ENCODE data around the gene NPAS4.
"Not testable (repeated sequence)": the region's sequence is repeated elsewhere in the genome, so short reads cannot be mapped to it uniquely, and the experiment has no call there.

NPAS4 gene

DNA sequence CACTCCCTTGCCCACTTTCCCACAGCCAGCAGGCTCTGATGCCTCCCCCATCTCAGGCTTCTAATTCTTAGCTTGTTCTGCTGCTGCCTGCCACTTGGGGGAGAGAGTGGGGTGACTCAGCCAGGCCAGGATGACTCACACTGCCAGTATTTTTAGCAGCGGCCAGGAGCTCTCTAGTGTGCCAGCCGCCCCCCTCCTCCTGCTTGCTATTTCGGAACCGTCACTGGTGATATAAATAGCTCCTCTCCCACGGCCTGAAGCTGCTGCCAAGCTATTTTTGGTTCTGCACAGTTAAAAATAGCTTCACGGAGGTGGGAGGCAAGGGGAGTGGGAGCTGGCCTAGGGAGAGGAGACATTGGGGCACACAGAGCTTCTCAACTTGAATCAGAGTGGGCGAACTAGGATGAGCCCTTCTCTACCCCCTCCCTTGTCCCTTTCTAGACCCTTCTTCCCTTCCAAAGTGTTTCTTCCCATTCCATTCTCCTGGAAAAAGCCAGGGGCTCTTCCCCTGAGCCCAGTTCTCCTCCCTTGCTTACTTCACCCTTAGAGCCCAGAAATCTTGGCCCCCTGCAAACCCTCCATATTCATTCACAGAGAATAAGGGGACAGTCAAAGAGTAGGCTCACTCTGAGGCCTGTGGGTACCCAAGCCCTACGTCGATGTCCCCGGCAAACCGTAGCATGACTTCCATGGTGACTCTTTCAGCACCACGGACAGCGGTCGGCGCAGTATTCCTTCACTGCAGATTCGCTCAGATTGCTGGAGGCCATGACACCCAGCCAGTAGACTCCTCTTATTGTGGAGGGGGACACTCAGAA, 2.5 kb upstream of the NPAS4 start:
- peak; percentile 77 for DNase-seq

DNA sequence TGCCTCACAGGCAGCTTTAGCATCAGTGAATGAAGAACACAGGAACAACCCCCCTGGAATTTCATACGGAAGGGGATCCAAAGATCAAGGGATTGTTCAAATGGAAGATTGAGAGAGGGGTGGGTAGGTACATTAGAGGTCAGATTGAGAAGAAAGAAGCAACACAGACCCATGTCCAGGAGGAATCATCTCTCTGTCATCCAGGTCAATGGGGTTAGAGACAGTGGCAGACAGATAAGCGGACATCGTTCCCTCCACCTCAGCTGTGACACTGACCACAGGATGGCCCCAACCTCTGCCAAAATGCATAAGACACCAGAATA, 1.9 kb upstream of the NPAS4 start:
- DNase-seq = no peak

DNA sequence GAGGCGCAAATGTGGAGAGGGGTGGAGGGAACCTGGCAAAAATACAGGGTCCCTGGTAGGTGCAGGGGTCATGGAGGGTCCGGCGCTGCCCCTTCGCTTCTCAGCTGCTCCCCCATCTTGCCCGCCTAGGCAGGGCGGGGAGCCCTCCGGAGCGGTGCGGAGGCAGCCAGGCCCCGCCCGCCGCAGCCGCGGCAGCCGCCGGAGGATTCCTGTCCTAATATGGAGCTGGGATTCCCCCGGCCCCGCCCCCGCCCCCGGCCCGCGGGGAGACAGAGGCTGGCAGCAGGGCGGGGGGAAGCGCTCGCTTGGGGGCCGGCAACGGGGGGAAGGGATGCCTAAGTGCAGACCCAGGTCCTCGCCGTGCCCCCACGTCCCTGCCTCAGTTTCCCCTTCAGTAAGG, 1.0 kb upstream of the NPAS4 start:
- DNase-seq = no peak

DNA sequence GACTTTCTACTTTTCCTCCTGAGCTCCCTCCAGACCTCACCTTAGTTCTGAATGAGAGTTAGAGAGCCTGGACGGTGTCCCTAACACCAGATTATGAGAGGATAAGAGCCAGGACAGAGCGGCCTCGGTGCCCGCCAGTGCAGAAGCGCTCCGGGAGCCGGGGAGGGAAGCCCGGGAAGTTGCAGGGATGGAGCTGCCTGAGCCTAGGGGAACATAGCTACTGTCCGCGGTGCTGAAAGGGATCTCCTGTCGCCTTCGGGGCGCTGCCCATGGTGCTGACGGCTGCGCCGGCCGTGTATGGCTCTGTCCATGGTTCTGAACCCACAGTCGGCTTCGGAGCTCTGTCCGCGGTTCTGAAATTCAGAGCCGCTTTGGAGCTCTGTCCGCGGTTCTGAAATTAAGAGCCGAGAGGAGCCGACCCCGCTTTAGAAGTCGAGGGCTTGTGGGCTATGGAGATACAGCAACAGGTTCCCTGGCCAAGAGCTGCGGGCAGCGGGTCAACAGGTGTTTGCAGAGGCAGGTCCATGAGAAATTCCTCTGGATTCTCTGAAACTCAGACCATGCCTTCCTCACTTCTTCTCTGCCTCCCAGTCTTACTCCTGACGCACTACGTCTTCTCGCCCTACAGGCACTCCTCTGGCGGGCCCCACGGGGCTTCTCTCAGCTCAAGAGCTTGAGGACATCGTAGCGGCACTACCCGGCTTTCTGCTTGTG, 814 bp downstream of the NPAS4 start:
- DNase-seq = peak; percentile 89

DNA sequence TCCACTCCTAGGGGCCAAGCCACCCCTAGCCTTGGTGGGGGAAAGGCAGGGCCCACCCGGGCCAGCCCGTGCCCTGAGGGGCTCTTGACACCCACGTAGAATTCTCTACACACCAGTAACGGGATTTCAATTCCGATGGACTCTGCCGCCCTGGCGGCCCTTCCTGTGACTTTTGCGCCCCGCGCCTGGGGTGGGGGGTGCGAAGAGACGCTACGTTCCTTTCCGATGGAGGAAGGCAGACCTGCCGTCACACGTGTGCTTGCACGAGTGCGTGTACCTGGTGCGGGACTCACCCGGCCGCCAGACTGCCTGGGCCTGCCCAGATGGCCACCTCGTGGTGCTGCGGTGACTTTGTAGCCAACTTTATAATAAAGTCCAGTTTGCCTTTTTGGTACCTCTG, 5.5 kb downstream of the NPAS4 start:
- DNase-seq = no peak

DNA sequence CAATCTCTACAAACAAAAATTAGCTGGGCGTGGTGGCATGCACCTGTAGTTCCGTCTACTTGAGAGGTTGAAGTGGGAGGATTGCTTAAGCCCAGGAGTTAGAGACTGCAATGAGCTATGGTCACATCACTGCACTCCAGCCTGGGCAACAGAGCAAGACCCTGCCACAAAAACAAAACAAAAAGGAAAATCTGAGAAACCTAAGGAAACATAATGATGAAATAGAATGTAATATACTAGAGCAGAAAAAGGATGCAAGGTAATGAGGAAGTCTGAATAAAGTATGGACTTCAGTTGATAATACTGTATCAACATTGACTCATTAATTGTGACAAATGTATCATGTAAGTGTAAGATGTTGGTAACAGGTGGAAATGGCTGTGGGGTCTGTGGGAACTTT, 8.1 kb downstream of the NPAS4 start:
- no peak for DNase-seq

DNA sequence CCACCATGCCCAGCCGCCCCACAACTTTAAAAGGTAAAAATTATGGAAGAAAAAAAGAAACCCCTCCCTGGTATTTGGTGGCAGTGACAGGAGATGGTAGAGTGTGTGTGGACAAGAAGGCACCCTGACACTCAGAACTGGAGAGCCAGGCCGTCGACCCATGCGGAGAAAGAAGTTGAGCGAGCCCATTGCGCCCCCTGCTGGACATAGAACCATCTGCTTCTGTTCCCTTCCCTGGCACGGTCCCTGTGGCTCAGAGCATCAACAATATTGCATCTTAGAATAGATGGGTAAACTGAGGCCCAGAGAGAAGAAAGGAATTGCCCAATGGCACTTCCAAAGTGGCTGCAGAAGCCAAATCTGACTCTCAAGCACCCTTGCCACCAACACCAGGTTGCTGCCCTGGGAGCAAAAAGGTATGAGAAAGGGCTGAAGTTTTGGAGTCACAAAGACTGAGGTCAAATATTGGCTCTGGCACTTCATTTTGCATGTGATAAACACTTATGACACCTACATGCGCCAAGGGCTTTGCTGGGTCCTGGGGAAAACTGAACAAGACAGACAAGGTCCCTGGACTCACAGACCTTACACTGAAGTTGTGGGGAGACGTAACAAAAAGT, 9.3 kb downstream of the NPAS4 start:
- peak; percentile 81 for DNase-seq

DNA sequence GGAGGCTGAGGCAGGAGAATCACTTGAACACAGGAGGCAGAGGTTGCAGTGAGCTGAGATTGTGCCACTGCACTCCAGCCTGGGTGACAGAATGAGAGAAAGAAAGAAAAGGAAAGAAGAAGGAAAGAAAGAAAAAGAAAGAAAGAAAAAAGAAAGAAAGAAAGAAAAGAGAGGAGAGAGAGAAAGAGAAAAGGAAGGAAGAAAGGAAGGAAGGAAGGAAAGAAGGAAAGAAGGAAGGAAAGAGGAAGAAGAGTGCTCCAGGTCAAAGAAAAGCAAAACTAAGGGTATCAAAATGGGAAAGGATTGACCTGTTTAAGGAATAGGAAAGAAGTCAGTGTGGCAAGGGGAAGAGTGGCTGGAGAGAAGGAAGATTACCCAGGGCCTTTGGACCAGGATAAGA, 10.5 kb downstream of the NPAS4 start:
- DNase-seq = not testable (repeated sequence)

DNA sequence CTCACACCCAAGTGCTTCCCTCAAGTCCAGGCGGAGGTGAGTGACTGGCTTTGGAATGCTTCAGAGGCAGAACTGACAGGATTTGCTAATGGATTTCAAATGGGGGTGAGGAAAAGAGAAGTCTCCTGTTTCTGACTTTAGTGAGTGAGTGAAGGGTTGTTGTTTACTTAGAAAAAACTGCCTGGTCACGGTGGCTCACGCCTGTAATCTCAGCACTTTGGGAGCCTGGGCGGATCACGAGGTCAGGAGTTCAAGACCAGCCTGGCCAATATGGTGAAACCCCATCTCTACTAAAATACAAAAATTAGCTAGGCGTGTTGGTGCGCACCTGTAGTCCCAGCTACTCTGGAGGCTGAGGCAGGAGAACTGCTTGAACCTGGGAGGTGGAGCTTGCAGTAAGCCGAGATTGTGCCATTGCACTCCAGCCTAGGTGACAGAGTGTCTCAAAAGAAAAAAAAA, 11.1 kb downstream of the NPAS4 start:
- not testable (repeated sequence) for DNase-seq

DNA sequence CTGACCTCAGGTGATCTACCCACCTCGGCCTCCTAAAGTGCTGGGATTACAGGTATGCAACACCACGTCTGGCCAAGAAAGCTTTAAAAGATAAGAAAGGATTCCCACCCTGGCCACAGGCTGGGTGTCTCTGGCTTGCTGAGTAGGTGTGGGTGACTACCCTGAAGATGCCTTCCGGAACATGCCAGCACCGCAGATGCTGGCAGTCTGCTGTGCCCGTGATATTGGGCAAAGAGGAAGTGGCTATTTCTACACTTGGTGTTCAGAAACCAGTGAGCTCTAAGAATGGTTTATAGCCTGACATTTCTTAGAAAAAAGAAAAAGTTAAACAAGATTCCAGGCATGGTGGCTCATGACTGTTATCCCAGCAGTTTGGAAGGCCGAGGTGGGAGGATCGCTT, 11.8 kb downstream of the NPAS4 start:
- DNase-seq = no peak

DNA sequence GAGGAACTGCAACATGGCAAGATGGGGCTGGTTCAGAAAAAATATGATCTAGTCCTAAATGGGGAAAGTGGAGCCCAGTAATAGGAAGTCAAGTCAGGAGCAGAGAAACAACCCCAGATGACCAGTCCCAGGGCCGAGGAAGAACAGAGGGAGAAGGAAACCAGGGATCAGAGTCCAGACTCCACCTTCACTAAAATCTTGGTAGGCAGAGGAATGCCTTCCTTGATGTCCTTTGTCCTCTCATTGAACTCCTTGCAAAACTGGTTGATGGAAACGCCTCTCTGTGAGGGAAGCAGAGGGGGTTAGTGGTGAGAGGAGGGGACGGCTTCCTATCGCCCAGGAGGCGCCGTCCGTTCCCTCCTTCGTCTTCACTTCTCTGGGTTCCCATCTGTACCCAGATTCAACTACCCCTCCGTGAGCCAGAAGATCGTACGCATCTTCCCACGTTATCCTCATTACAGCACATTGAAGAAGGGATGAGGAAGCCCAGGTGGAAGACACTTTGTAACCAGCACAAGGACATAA, 17.2 kb downstream of the NPAS4 start:
- DNase-seq = no peak

DNA sequence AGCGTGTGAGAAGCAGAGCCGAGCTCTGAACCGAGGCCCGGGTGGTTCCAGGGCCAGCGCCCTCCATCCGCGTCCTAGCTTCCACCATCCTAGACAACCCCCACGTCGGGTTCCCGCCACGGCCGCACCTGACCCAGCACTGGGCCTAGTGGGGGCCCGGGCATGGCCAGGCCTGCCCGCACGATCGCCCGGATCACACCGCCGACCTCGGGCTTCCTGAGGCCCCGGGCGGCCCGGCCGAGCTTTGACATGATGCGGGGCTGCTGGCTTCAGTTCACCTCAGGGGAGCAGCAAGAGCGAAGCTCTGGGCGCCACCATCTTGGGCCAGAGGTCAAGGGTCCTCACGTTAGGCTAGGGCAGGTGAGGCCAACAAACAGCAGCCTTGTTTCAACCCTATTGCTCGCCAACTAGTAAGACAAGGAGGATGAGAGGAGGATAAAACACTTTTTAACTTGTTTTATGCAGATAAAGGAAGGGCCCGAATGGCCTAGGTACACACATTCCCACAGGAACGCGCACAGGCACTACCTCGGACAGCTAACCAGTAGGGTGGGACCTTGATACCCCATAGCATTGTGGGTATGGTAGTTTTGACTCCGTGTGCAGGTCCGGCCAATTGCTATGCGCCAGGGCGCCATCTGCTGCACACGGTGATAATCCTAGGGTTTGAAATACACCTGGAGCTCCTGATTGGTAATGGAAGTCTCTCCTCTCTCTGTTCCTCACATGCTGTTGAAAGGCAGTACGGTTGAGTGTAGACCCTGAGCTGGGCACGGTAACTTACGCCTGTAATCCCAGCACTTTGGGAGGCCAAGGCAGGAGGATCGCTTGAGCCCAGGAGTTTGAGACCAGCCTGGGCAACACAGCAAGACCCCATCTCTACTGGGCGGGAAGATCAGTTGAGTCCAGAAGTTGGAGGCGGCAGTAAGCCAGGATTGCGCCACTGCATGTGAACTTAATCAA, 17.9 kb downstream of the NPAS4 start, which contains the start of gene MRPL11:
MRPL11 (minus strand) TSS at position 345 of the 963 bp plus-strand sequence; CDS start at position 251, 94 bp downstream.
- DNase-seq = peak; percentile 91

DNA sequence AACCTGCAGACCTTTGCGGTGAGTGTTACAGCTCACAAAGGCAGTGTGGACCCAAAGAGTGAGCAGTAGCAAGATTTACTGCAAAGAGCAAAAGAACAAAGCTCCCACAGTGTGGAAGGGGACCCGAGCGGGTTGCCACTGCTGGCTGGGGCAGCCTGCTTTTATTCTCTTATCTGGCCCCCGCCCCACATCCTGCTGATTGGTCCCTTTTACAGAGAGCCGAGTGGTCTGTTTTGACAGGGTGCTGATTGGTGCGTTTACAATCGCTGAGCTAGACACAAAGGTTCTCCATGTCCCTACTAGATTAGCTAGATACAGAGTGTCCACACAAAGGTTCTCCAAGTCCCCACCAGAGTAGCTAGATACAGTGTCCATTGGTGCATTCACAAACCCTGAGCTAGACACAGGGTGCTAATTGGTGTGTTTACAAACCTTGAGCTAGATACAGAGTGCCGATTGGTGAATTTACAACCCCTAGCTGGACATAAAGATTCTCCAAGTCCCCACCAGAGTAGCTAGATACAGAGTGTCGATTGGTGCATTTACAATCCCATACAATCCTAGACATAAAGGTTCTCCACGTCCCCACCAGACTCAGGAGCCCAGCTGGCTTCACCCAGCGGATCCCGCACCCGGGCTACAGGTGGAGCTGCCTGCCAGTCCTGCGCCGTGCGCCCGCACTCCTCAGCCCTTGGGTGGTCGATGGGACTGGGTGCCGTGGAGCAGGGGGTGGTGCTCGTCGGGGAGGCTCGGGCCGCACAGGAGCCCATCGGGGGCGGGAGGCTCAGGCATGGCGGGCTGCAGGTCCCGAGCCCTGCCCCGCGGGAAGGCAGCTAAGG, 19.5 kb downstream of the NPAS4 start:
- DNase-seq = not testable (repeated sequence)

DNA sequence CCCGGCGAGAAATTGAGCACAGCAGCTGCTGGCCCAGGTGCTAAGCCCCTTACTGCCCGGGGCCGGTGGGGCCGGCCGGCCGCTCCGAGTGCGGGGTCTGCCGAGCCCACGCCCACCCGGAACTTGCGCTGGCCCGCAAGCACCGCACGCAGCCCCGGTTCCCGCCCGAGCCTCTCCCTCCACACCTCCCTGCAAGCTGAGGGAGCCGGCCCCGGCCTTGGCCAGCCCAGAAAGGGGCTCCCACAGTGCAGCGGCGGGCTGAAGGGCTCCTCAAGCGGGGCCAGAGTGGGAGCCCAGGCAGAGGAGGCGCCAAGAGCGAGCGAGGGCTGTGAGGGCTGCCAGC, 20.1 kb downstream of the NPAS4 start:
- not testable (repeated sequence) for DNase-seq

DNA sequence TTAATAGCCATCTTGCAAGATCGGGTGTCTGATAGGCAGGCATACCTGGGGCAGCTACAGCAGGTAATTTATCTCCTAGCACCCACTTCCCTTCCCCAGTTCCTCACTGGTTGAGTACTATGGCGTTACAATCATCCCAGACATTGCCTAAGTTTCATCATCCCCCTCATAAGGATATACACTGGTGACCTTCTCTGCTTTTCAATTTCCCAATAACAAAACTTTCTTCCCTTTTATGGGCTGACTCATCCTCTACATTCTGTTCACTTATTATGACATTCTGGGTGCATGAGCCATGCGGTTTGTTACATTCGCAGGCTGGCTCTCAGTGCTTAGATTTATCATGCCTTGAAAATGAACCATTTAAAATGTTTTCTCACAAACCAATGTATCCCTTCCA, 22.8 kb downstream of the NPAS4 start:
- no peak for DNase-seq

DNA sequence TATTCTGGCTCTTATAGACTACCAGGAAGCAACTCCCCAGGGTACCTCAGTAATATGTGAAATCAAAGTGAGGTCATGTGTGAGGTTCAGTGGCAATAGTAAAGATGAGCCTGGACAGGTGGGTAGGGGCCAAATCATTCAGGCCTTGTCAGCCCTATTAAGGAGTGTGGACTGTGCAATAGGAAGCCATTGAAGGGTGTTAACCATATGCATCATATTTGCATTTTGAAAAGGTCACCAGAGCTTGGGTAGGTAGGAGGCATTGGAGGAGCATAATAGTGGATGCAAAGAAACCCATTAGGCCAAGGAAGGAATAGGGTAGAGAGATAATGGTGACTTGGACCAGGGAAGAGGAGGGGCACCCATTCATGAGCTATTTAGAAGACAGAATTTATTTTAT, 26.2 kb downstream of the NPAS4 start:
- DNase-seq = no peak

DNA sequence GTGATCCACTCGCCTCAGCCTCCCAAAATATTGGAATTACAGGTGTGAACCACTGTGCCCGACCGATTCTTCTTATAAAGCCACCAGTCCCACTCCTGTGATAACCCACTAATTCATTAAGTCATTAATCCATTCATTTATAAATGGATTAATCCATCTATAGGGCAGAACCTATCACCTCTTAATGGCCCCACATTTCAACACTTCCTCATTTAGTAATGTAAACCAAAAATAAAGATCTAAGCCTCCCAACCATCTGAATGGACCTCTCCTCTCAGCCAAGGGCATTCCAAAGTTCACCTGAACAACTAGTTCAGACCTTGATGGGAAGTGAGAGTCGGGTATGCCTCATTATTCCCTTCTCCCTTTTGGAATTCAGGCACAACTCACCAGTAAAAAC, 27.7 kb downstream of the NPAS4 start:
- DNase-seq = no peak

DNA sequence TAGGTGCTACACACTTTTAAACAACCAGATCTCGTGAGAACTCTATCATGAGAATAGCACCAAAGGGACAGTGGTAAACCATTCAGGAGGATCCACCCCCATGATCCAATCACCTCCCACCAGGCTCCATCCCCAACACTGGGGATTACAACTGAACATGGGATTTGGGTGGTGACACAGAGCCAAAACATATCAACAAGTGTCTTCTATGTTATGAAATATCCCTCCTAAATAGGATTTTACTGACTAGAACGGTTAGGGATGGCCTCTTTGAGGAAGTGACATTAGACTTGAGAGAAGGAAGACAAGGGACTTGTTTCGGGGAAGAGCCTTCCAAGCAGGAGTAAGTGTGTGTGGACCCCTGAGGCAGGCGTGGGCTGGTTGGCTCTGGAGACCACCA, 29.7 kb downstream of the NPAS4 start:
- no peak for DNase-seq

DNA sequence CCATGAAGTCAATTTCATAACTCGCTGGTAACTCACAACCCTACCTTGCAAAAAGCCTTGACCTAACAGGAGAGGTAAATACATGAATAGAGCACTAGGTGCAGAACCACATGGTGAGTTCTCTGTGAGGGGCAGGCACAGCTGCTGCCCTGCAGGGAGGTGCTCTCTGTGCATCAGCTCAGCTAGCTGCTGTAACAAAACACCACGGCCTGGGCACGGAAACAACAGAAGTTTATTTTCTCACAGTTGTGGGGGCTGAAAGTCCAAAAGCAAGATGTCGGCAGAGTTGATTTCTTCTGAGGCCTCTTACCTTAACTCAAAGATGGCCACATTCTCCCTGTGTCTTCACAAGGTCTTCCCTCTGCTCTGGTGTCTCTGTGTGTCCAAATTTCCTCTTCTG, 30.8 kb downstream of the NPAS4 start:
- DNase-seq = no peak

DNA sequence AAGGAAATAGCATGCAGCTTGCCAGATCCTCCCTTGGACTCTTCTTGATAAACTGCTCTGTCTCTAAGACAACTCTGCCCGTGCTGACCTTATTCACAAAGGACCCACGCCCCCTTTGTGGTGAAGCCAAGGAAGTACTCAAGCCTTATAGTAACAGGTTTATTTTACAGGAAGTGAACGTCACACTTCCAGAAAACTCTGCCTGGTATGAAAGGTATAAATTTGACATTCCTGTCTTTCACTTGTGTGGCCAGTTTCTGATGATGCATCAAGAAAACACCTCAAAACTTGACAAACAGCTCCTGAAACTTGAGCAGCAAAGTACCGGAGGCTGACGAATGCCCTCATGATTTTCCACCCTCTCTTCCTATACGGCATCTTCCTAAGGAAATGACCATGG, 33.4 kb downstream of the NPAS4 start:
- no peak for DNase-seq

DNA sequence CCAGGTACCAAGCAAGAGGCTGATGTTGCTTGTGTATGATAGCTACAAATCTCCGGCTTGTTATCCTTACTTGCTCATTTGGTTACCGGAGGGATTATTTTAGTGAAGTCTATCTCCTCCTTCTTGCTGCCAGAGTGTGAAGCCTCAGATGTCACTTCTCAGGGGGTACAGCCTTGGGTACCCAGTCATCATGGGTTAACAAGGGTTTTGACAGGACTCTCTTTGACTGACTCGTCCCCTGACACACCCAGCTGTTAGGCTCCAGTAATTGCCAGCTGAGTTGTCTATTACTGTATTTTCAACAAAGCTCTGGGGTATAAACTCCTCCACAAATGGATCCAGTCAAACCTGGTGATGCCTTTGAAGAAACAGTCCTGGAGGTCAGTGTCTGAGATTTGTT, 34.0 kb downstream of the NPAS4 start:
- DNase-seq = no peak

DNA sequence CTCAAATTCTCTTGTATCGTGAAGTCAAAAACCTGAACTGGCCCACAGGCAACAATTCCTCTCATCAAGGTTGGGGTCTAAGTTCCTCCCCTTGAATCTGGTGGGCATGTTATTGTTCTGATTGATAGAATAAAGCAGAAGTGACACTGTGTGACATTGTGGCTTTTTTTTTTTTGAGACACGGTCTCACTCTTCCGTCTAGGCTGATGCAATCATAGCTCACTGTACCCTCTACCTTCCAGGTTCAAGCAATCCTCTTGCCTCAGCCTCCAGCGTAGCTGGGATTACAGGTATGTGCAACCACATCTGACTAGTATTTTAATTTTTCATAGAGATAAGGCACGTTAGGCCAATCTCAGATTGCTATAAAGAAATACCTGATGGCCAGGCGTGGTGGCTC, 37.0 kb downstream of the NPAS4 start:
- DNase-seq = no peak
